Mesendoderm (in vitro differentiated cells): ENCODE data around the gene KNOP1.
"Not testable (repeated sequence)": the region's sequence is repeated elsewhere in the genome, so short reads cannot be mapped to it uniquely, and the experiment has no call there.

Experiments used
- DNase-seq: peaks from one replicate; pipeline ENCODE4 v3.0.0; 2013
- H2AK5ac ChIP-seq: 2 replicates; pipeline ENCODE4 v1.6.1; 2013; ENCODE audit warnings: low read length, inconsistent platforms
- H2BK120ac ChIP-seq: 2 replicates; pipeline ENCODE4 v1.6.1; 2013; ENCODE audit warnings: low read depth, mild to moderate bottlenecking, low read length, moderate library complexity, mixed read lengths
- H2BK15ac ChIP-seq: replicated peaks from 2 replicates; pipeline ENCODE4 v1.6.1; 2013; ENCODE audit warnings: low read depth, mild to moderate bottlenecking, moderate library complexity
- H2BK5ac ChIP-seq: 2 replicates; pipeline ENCODE4 v1.6.1; 2013; ENCODE audit warnings: low read length, inconsistent platforms
- H3K18ac ChIP-seq: 2 replicates; pipeline ENCODE4 v1.6.1; 2013; ENCODE audit warnings: mild to moderate bottlenecking, low read length, mixed read lengths
- H3K23ac ChIP-seq: one replicate; pipeline ENCODE4 v1.6.1; 2013; ENCODE audit warnings: low read length
- H3K27ac ChIP-seq: 2 replicates; pipeline ENCODE4 v1.5.1; 2013; ENCODE audit warnings: low read depth, mild to moderate bottlenecking, inconsistent platforms, low read length, moderate library complexity
- H3K27me3 ChIP-seq: 2 replicates; pipeline ENCODE4 v1.6.1; 2013; ENCODE audit warnings: low read length, control low read depth, mild to moderate bottlenecking, inconsistent platforms; ENCODE audit not compliant: insufficient read depth, poor library complexity
- H3K36me3 ChIP-seq: 2 replicates; pipeline ENCODE4 v1.6.1; 2013; ENCODE audit warnings: low read length, inconsistent platforms; ENCODE audit not compliant: control insufficient read depth, insufficient read depth
- H3K4ac ChIP-seq: one replicate; pipeline ENCODE4 v1.6.1; 2013; ENCODE audit warnings: low read depth, mild to moderate bottlenecking, low read length, moderate library complexity
- H3K4me1 ChIP-seq: 2 replicates; pipeline ENCODE4 v1.6.1; 2013; ENCODE audit warnings: low read depth, low read length, inconsistent platforms; ENCODE audit not compliant: control insufficient read depth
- H3K4me2 ChIP-seq: 2 replicates; pipeline ENCODE4 v1.6.1; 2013; ENCODE audit warnings: low read length
- H3K4me3 ChIP-seq: 2 replicates; pipeline ENCODE4 v1.5.1; 2013; ENCODE audit warnings: mild to moderate bottlenecking, low read length
- H3K56ac ChIP-seq: one replicate; pipeline ENCODE4 v1.6.1; 2013; ENCODE audit warnings: low read length
- H3K79me1 ChIP-seq: 2 replicates; pipeline ENCODE4 v1.6.1; 2013; ENCODE audit warnings: low read length, inconsistent platforms
- H3K79me2 ChIP-seq: 2 replicates; pipeline ENCODE4 v1.6.1; 2013; ENCODE audit warnings: mild to moderate bottlenecking, low read length; ENCODE audit not compliant: control insufficient read depth, insufficient read depth
- H3K9ac ChIP-seq: 2 replicates; pipeline ENCODE4 v1.6.1; 2013; ENCODE audit warnings: low read length, inconsistent platforms
- H4K5ac ChIP-seq: one replicate; pipeline ENCODE4 v1.6.1; 2013; ENCODE audit warnings: low read length
- H4K8ac ChIP-seq: one replicate; pipeline ENCODE4 v1.6.1; 2013; ENCODE audit warnings: low read depth, mild to moderate bottlenecking, control low read depth, low read length, moderate library complexity
- WGBS: extraction: QIAGEN DNeasy Blood & Tissue Kit; methylation state at CpG from one replicate; pipeline ENCODE4 v1.1.7; 2013; ENCODE audit warnings: low lambda C conversion rate, missing lambda C conversion rate; ENCODE audit not compliant: insufficient coverage; ENCODE audit errors: extremely low coverage; 5-methylcytosine and 5-hydroxymethylcytosine counted together

Gene KNOP1

GRCh38 chr16:19683453-19684236 lies 34.4 kb downstream of the KNOP1 start:
- H3K23ac ChIP-seq = no peak overlapping the region
- no peak for DNase-seq
- H3K4me2 ChIP-seq = no peak overlapping the region
- H3K4me1 ChIP-seq = peaks cover 3% of the 10 kb centered on the region
- no peak overlapping the region for H4K5ac ChIP-seq
- no peak overlapping the region for H2BK120ac ChIP-seq
- peaks cover 3% of the 10 kb centered on the region for H3K36me3 ChIP-seq
- H2BK15ac ChIP-seq = no peak overlapping the region
- H3K9ac ChIP-seq = no peak overlapping the region
- H2BK5ac ChIP-seq = no peak overlapping the region
- H3K4me3 ChIP-seq = no peak overlapping the region
- H3K27ac ChIP-seq = no peak overlapping the region
- no peak overlapping the region for H3K56ac ChIP-seq
- H3K18ac ChIP-seq = no peak overlapping the region
- H2AK5ac ChIP-seq = no peak overlapping the region
- no peak overlapping the region for H4K8ac ChIP-seq
- no peaks in the 10 kb centered on the region for H3K79me2 ChIP-seq
- H3K27me3 ChIP-seq = no peaks in the 10 kb centered on the region
- no peak overlapping the region for H3K4ac ChIP-seq
- no peaks in the 10 kb centered on the region for H3K79me1 ChIP-seq
- no CpG with 5 or more reads among the region's 6 CpGs for WGBS

DNA sequence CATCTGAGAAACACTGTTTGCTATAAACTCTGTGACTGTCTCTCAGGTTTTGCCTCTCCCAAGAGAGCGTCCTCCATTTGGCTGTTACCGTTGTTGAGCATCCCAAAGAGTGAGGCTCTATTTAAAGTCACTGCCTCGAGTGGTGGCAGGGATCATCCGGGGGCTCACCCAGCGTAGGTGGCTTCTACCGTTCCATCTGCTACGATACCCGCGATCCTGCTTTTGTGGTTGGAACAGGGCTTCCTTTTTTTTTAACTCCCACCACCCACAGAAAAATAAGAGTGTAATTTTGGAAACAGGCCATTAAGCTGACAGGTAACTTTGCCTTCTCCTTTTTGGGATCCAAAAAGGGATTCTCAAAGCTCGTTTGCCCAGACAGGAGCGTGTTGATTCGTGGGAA lies 36.4 kb downstream of the KNOP1 start:
- Histone ChIP-seq H3K4me1 (no peaks in the 10 kb centered on the region), H3K9ac (no peak overlapping the region), H3K79me1 (no peaks in the 10 kb centered on the region), H3K4me3 (no peak overlapping the region), H3K36me3 (peaks cover 3% of the 10 kb centered on the region), H2BK15ac (no peak overlapping the region), H4K5ac (no peak overlapping the region), H3K23ac (no peak overlapping the region), H2BK120ac (no peak overlapping the region), H2BK5ac (no peak overlapping the region), H3K4me2 (no peak overlapping the region), H3K4ac (no peak overlapping the region), H2AK5ac (no peak overlapping the region), H3K18ac (no peak overlapping the region), H3K79me2 (no peaks in the 10 kb centered on the region), H3K27me3 (no peaks in the 10 kb centered on the region), H3K56ac (no peak overlapping the region), H4K8ac (no peak overlapping the region), H3K27ac (no peak overlapping the region)
- no peak for DNase-seq
- no CpG with 5 or more reads among the region's 12 CpGs for WGBS

DNA sequence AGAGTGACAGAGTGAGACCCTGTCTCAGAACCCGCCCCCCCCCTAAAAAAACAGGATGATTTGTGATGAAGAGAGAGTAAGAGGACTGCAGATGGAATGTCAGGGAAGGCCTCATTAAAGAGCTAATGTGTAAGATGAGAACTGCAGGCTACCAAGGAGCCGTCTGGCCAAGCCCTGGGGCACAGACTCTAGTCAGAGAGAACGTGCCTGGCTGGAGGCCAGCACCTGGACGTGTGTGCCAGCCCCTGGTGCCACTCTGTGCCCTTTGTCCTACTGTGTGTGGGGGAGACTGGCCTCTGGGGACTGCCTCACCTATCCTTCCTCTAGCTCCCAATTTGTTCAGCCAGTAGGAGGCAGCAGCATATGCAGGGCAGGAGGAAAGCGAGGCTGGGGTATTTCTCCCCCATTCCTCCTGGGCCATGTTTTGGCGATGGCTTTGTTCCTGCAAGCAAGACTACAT lies 37.1 kb downstream of the KNOP1 start:
- no peaks in the 10 kb centered on the region for H3K79me1 ChIP-seq
- H3K23ac ChIP-seq = no peak overlapping the region
- H4K5ac ChIP-seq = no peak overlapping the region
- H3K4me3 ChIP-seq = no peak overlapping the region
- H4K8ac ChIP-seq = no peak overlapping the region
- no peak overlapping the region for H3K56ac ChIP-seq
- H3K79me2 ChIP-seq = no peaks in the 10 kb centered on the region
- no peak overlapping the region for H3K4me2 ChIP-seq
- H2BK15ac ChIP-seq = no peak overlapping the region
- H3K27me3 ChIP-seq = no peaks in the 10 kb centered on the region
- no peak overlapping the region for H3K18ac ChIP-seq
- H2BK5ac ChIP-seq = no peak overlapping the region
- no CpG with 5 or more reads among the region's 6 CpGs for WGBS
- no peak overlapping the region for H3K27ac ChIP-seq
- DNase-seq = no peak
- no peak overlapping the region for H2AK5ac ChIP-seq
- no peak overlapping the region for H3K4ac ChIP-seq
- no peak overlapping the region for H2BK120ac ChIP-seq
- H3K9ac ChIP-seq = no peak overlapping the region
- H3K36me3 ChIP-seq = peaks cover 3% of the 10 kb centered on the region
- no peaks in the 10 kb centered on the region for H3K4me1 ChIP-seq

GRCh38 chr16:19679281-19679680 lies 38.7 kb downstream of the KNOP1 start:
- DNase-seq, H3K23ac ChIP-seq, H2BK15ac ChIP-seq, H3K56ac ChIP-seq, H3K18ac ChIP-seq, H3K4me3 ChIP-seq, H3K27me3 ChIP-seq, H3K27ac ChIP-seq, H3K9ac ChIP-seq, H4K8ac ChIP-seq, H3K4me1 ChIP-seq, H3K79me1 ChIP-seq, H4K5ac ChIP-seq, H2AK5ac ChIP-seq, H3K79me2 ChIP-seq, H3K4ac ChIP-seq, H3K4me2 ChIP-seq, H2BK120ac ChIP-seq, H2BK5ac ChIP-seq, H3K36me3 ChIP-seq: not testable (repeated sequence)
- no CpG with 5 or more reads among the region's 6 CpGs for WGBS

GRCh38 chr16:19678804-19679203 lies 39.2 kb downstream of the KNOP1 start:
- Histone ChIP-seq H3K9ac (no peak overlapping the region), H3K36me3 (peaks cover 2% of the 10 kb centered on the region), H3K4ac (no peak overlapping the region), H3K79me2 (no peaks in the 10 kb centered on the region), H3K18ac (no peak overlapping the region), H3K27me3 (no peaks in the 10 kb centered on the region), H4K8ac (no peak overlapping the region), H3K4me3 (no peak overlapping the region), H2BK120ac (no peak overlapping the region), H2AK5ac (no peak overlapping the region), H3K79me1 (no peaks in the 10 kb centered on the region), H3K27ac (no peak overlapping the region), H4K5ac (no peak overlapping the region), H3K56ac (no peak overlapping the region), H3K23ac (no peak overlapping the region), H3K4me1 (no peaks in the 10 kb centered on the region), H2BK5ac (no peak overlapping the region), H2BK15ac (no peak overlapping the region), H3K4me2 (no peak overlapping the region)
- no CpG with 5 or more reads among the region's 7 CpGs for WGBS
- no peak for DNase-seq

DNA sequence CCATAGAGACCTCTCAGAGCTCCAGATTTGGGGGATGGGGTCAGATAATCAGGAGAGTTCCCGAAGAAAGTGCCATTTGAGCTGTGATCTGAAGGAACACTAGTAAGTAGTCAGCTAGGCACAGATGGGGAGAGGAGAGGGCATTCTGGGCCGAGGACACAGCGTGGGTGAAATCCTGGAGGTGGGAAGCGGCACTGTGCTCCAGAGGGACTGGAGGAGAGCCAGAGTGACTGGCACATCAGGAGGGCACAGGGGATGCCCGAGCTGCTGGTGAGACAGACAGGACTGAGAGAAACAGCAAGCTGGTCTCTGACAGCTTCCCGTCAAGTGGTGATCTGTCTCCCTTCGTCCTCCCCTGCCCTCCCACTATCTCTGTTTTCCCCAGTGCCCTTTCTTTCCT lies 40.6 kb downstream of the KNOP1 start:
- no peak for DNase-seq
- Histone ChIP-seq H3K4me1 (no peaks in the 10 kb centered on the region), H3K79me2 (no peaks in the 10 kb centered on the region), H3K36me3 (peaks cover 2% of the 10 kb centered on the region), H3K9ac (no peak overlapping the region), H3K27me3 (no peaks in the 10 kb centered on the region), H4K8ac (no peak overlapping the region), H2BK5ac (no peak overlapping the region), H3K4me2 (no peak overlapping the region), H3K79me1 (no peaks in the 10 kb centered on the region), H2AK5ac (no peak overlapping the region), H4K5ac (no peak overlapping the region), H3K27ac (no peak overlapping the region), H3K4me3 (no peak overlapping the region), H3K23ac (no peak overlapping the region), H2BK120ac (no peak overlapping the region), H2BK15ac (no peak overlapping the region), H3K56ac (no peak overlapping the region), H3K4ac (no peak overlapping the region), H3K18ac (no peak overlapping the region)
- WGBS = no CpG with 5 or more reads among the region's 7 CpGs
